ENCODE measurements around the gene TBC1D10A. TPM values are rescaled to one million over a fixed set of nuclear protein-coding genes. Genes with fewer than 3 reads are reported as not detected.
"Not testable (repeated sequence)": the region's sequence is repeated elsewhere in the genome, so short reads cannot be mapped to it uniquely, and the experiment has no call there.

Gene TBC1D10A
- total RNA-seq, 4 donors from 2014 or later = 28.4 to 44.7 (median 35.9) TPM

DNA sequence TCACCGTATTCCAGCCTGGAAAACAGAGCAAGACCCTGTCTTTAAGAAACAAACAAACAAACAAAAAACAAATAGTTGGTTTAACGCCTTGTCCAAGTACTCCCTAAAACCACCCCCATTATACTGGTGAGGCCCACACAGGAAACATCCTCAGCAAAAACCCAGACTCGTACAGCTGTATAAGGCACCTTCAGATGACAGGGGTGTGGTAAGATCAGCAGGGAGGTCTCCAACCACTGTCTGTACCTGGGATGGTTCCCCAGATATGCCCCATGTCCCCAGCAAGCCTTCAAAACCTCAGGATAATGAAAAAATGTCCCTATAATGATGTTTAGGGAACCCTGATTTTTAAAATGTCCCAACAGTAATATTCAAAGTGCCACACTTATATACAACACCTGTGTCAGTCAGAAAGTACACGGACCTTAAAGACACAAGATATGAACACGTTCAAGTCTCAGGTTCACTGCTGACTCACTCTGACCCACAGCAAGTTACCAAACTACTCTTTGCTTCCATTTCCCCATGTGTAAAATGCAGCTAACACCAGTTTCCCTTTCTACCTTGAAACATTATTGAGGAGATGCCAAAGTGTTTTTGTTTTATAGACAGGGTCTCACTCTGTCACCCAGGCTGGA, 20.6 kb upstream of the TBC1D10A start:
- no peak overlapping the region for H3K4me3 ChIP-seq (replicated peaks in 1 of 3)
- no peaks in the 10 kb centered on the region for H3K9me3 ChIP-seq
- H3K27me3 ChIP-seq = no peaks in the 10 kb centered on the region
- intact Hi-C loops (cut with DNase I) = no loop called here
- TF ChIP-seq CTCF (IDR thresholded peaks at IDR 0.05) (no peak), POLR2A (IDR thresholded peaks at IDR 0.05) (no peak)
- no peaks in the 10 kb centered on the region for H3K4me1 ChIP-seq
- 77 to 84% methylated on average over 5 of the region's 5 CpGs for whole genome bisulfite sequencing, 2 donors
- DNase-seq = no peak
- peaks cover 65 to 78% of the 10 kb centered on the region in 2 donors for H3K36me3 ChIP-seq
- H3K27ac ChIP-seq = no peak overlapping the region

DNA sequence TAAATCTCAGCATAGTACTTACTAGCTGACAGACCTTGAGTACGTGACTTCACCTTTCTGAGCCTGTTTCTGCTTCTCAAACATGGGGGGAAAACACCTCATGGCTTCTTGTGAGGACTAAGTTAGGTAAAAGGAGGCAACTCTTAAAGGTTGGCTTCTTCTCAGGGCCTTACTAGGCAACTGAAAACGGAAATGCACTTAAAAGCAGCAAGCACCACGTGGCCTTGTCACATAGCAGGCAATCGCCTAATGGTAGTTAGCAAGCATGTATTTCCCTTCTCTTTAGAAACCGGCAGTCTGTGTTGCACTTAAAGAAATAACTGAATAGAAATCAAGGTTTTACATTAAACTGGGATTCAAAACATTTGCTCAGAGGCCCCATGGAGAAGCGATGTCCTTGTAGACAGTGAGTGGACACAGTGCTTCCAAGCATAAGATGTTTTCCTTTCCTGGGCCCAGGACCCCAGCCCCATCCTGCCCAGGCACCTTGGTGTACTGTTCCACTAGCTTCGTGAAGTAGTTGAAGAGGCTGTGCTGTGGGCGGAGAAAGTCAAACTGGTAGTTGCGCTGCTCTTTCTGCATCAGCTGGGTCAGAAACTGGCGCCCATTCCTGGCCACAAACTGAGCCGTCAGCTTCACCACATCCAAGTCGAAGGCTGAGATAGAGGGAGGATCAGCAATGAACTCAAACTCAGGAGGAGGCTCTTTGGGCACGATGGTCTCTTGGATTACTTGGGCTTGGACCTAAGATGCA, 17.9 kb upstream of the TBC1D10A start:
- Histone ChIP-seq H3K27ac (no peak overlapping the region), H3K36me3 (peaks cover 81 to 83% of the 10 kb centered on the region in 2 donors), H3K4me3 (replicated peaks in 1 of 3) (no peak overlapping the region), H3K4me1 (no peaks in the 10 kb centered on the region), H3K9me3 (no peaks in the 10 kb centered on the region), H3K27me3 (no peaks in the 10 kb centered on the region)
- TF ChIP-seq POLR2A (IDR thresholded peaks at IDR 0.05) (no peak), CTCF (IDR thresholded peaks at IDR 0.05) (no peak)
- DNase-seq = no peak
- intact Hi-C loops (cut with DNase I) = no loop called here
- 91 to 95% methylated on average over 13 of the region's 13 CpGs for WGBS, 2 donors

GRCh38 chr22:30340911-30341685, 14.4 kb upstream of the TBC1D10A start:
- WGBS, 2 donors = 78 to 84% methylated on average over 14 to 15 of the region's 16 CpGs
- Histone ChIP-seq H3K27ac (no peak overlapping the region), H3K4me1 (peaks cover 5 to 6% of the 10 kb centered on the region in 2 donors), H3K27me3 (no peaks in the 10 kb centered on the region), H3K36me3 (peaks cover 98 to 100% of the 10 kb centered on the region in 2 donors), H3K9me3 (no peaks in the 10 kb centered on the region), H3K4me3 (replicated peaks in 1 of 3) (no peak overlapping the region)
- DNase-seq = no peak
- no peak for TF ChIP-seq CTCF (IDR thresholded peaks at IDR 0.05)
- no peak for TF ChIP-seq POLR2A (IDR thresholded peaks at IDR 0.05)
- intact Hi-C loops (cut with DNase I) = no loop called here

DNA sequence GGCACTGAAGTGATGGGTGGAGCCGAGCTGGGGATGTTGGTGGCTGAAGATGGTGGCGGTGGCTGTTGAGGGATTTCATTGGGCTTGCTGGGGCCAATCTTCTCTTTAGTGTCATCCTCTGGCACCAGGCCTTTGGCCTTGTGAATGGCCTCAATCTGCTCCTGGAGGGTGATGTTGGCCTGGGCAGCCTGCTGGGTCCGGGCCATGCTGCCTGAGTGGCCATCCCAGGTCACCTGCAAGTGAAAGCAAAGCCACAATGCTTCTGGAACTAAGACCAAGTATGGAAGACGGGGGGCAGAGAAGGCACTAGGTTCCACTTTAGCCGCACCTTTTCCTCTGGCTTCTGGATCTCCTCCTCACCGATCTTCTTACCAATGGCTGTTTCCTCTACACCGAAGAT, 12.1 kb upstream of the TBC1D10A start:
- H3K9me3 ChIP-seq = no peaks in the 10 kb centered on the region
- peaks cover 5 to 6% of the 10 kb centered on the region in 2 donors for H3K4me1 ChIP-seq
- intact Hi-C loops (cut with DNase I) = no loop called here
- 93 to 95% methylated on average over 7 of the region's 7 CpGs for WGBS, 2 donors
- H3K4me3 ChIP-seq (replicated peaks in 1 of 3) = no peak overlapping the region
- peaks cover 98 to 100% of the 10 kb centered on the region in 2 donors for H3K36me3 ChIP-seq
- H3K27me3 ChIP-seq = no peaks in the 10 kb centered on the region
- no peak for DNase-seq
- no peak for TF ChIP-seq POLR2A (IDR thresholded peaks at IDR 0.05)
- TF ChIP-seq CTCF (IDR thresholded peaks at IDR 0.05) = no peak
- peak overlapping the region in 2 of 3 donors; percentile 10 to 32 for H3K27ac ChIP-seq

DNA sequence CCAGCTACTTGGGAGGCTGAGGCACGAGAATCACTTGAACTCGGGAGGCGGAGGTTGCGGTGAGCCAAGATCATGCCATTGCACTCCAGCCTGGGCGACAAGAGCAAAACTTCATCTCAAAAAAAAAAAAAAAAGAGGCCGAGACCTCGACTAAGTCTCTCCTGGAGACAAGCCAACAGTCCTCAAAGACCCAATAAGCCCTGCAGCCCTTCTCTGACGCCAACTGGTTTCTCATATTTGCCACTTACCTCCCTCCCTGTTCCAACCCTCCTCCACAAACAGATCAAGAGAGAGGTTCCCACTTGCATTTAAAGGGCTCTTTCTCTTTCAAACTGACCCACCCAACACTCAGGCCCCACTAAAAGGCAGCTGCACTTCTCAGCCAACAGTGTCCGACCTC, 11.6 kb upstream of the TBC1D10A start:
- Histone ChIP-seq H3K36me3 (peaks cover 98 to 100% of the 10 kb centered on the region in 2 donors), H3K27ac (peak overlapping the region in 2 of 3 donors; percentile 10 to 32)
- WGBS, 2 donors = 49 to 61% methylated on average over 9 of the region's 9 CpGs

More for the DNA sequence above, 11.6 kb upstream of the TBC1D10A start:
- intact Hi-C loops (cut with DNase I); H3K9me3 ChIP-seq; H3K4me1 ChIP-seq; H3K27me3 ChIP-seq; H3K4me3 ChIP-seq (replicated peaks in 1 of 3): not testable (repeated sequence)
- DNase-seq = peak; percentile 58 to 61
